IMR-90 (cell line): ENCODE data around the gene RAD51B.

Source experiments
- BHLHE40 ChIP-seq: fragments of 150-350 bp; IDR thresholded peaks from 2 replicates; pipeline ENCODE4 v1.6.1; 2016; ENCODE audit warnings: mild to moderate bottlenecking, low read depth, low read length
- CEBPB ChIP-seq: IDR thresholded peaks from 2 replicates; pipeline ENCODE4 v1.6.1; 2012; ENCODE audit warnings: low read depth, low read length, improper control_type of control experiment
- CHD1 ChIP-seq: IDR thresholded peaks from 2 replicates; pipeline ENCODE4 v1.6.1; 2012; ENCODE audit warnings: low read depth, low read length, improper control_type of control experiment
- MAZ ChIP-seq: IDR thresholded peaks from 2 replicates; pipeline ENCODE4 v1.6.1; 2012; ENCODE audit warnings: low read depth, mild to moderate bottlenecking, low read length, improper control_type of control experiment, moderate library complexity, borderline replicate concordance
- MXI1 ChIP-seq: IDR thresholded peaks from 2 replicates; pipeline ENCODE4 v1.6.1; 2012; ENCODE audit warnings: low read depth, mild to moderate bottlenecking, low read length, moderate library complexity, borderline replicate concordance
- NFE2L2 ChIP-seq: fragments of 150-350 bp; IDR thresholded peaks from 2 replicates; pipeline ENCODE4 v1.6.1; 2016; ENCODE audit warnings: low read depth, mild to moderate bottlenecking, low read length
- POLR2A ChIP-seq: IDR thresholded peaks from 2 replicates; pipeline ENCODE4 v1.6.1; 2012; ENCODE audit warnings: mild to moderate bottlenecking, low read depth, low read length
- RAD21 ChIP-seq: IDR thresholded peaks from 2 replicates; pipeline ENCODE4 v1.6.1; 2012; ENCODE audit warnings: low read length, improper control_type of control experiment
- RCOR1 ChIP-seq: IDR thresholded peaks from 2 replicates; pipeline ENCODE4 v1.6.1; 2012; ENCODE audit warnings: mild to moderate bottlenecking, low read length, improper control_type of control experiment; ENCODE audit not compliant: insufficient replicate concordance
- SMC3 ChIP-seq: fragments of 150-350 bp; IDR thresholded peaks from 2 replicates; pipeline ENCODE4 v1.6.1; 2016; ENCODE audit warnings: low read depth, mild to moderate bottlenecking, antibody characterized with exemption, low read length, moderate library complexity
- TF ChIP-seq, protein P1 (sequence below): conservative IDR thresholded peaks from 2 replicates; pipeline ENCODE4 v1.5.1; 2012; ENCODE audit warnings: mild to moderate bottlenecking, low read depth, low read length, improper control_type of control experiment
- TF ChIP-seq, protein P2 (sequence below): fragments of 150-350 bp; IDR thresholded peaks from 2 replicates; pipeline ENCODE4 v1.6.1; 2016; ENCODE audit warnings: low read depth, mild to moderate bottlenecking, low read length, moderate library complexity, borderline replicate concordance

- TF ChIP-seq POLR2A: no peak
- TF ChIP-seq, protein P1, sequence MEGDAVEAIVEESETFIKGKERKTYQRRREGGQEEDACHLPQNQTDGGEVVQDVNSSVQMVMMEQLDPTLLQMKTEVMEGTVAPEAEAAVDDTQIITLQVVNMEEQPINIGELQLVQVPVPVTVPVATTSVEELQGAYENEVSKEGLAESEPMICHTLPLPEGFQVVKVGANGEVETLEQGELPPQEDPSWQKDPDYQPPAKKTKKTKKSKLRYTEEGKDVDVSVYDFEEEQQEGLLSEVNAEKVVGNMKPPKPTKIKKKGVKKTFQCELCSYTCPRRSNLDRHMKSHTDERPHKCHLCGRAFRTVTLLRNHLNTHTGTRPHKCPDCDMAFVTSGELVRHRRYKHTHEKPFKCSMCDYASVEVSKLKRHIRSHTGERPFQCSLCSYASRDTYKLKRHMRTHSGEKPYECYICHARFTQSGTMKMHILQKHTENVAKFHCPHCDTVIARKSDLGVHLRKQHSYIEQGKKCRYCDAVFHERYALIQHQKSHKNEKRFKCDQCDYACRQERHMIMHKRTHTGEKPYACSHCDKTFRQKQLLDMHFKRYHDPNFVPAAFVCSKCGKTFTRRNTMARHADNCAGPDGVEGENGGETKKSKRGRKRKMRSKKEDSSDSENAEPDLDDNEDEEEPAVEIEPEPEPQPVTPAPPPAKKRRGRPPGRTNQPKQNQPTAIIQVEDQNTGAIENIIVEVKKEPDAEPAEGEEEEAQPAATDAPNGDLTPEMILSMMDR: no peak
- no peak for TF ChIP-seq MXI1
- no peak for TF ChIP-seq BHLHE40
- no peak for TF ChIP-seq RAD21
- TF ChIP-seq CHD1: no peak
- no peak for TF ChIP-seq SMC3
- TF ChIP-seq RCOR1: no peak
- TF ChIP-seq NFE2L2: no peak
- TF ChIP-seq CEBPB: no peak
- TF ChIP-seq, protein P2, sequence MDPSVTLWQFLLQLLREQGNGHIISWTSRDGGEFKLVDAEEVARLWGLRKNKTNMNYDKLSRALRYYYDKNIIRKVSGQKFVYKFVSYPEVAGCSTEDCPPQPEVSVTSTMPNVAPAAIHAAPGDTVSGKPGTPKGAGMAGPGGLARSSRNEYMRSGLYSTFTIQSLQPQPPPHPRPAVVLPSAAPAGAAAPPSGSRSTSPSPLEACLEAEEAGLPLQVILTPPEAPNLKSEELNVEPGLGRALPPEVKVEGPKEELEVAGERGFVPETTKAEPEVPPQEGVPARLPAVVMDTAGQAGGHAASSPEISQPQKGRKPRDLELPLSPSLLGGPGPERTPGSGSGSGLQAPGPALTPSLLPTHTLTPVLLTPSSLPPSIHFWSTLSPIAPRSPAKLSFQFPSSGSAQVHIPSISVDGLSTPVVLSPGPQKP: no peak
- no peak for TF ChIP-seq MAZ
Observed at GRCh38 chr14:68089146-68089731, 269.7 kb downstream of the RAD51B start.
